Measurements from ENCODE around the gene EYA2.

Gene EYA2

DNA sequence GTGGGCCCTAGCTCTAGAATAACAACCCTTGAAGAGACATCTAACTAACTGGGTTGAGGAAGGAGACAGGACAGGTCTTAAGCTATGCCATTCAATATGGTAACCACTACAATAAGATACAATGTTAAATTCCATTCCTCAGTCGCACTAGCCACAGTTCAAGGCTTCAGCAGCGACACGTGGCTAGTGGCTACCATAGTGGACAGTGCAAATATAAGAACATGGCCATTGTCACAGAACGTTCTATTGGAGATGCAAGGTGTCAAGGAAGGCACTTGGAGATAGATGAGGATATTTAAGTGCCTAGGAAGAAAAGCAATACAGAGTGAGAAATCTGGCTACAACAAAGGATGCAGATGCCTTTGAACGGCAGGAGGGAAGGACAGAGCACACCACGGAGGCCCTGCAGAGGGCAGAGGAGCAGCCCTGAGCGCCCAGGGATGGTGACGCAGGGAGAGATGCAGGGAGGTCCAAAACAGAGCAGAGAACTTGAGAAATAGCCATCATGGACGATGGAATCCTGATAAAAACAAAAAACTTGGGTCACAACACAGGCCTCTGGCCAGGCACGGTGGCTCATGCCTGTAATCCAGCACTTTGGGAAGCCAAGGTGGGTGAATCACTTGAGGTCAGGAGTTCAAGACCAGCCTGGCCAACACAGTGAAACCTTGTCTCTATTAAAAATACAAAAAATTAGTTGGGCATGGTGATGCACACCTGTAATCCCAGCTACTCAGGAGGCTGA is 321.2 kb downstream of the EYA2 start:
- DNase-seq = no peak

DNA sequence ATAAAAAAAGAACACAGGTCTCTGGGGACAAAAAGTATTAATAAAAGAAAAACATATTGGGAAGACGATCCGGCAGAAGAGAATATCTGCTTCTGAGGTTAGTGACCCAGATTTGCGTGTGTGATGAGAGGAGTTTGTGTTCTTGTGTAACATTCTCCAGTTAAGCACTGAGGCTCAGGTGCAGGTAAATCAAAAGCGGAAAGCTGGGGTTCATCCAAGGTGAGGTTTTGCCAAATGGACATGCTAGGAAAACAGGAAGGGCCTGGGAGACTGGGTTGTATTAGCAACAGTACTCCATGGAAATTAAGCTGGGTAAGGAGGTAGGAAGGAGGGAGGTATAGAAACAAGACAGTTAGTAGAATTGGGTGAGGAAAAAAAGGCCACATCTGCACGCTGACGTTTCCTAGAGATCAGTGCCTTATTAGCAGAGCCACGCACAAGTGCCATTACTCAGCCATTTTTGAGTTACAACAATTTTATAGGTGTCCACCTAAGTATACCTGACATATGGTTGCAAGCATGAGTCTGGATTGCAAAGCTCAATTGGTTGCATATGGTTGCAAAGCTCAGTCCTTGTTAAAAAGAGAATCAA is 322.3 kb downstream of the EYA2 start:
- DNase-seq = no peak

DNA sequence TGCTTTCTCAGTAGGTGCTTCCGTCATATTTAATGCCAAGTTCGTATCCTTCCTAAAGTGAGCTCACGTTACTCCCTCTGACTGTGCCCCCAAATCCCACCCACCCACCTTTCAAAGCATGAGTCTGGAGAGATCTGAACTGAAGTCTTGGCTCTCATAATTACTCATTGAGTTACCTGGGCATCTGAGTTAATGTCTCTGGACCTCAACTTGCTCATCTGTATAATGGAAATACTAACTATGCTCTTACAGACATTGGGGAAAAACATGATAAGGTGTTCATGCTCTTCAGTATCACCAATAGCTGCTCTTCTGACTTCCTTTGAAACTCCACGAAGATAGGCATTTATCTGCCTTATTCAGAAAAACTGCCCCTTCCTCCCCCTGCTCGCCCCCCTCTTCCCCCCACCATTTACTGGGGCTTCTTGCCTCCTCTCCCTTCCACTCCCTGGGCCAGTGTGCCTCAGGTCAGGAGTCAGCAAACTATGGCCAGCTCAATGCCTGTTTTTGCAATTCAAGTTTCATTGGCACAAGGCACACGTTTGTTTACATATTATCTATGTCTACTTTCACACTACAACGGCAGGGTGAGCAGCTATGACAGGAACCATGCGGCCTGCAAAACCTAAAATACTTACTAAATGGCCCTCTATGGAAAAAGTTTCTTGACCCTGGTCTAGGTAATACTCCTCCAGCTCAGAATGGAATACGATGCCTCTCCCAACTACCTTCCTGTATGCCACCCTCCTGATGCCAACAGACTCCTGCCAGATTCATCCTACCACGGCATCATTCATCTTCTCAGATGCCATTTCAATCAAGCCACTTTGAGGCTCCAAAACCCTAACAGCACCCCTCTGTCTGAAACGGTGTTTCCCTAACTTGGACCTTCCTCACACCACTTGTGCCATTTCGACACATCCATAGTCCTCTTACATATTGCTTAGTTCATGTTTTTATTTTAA is 323.1 kb downstream of the EYA2 start:
- no peak for DNase-seq

DNA sequence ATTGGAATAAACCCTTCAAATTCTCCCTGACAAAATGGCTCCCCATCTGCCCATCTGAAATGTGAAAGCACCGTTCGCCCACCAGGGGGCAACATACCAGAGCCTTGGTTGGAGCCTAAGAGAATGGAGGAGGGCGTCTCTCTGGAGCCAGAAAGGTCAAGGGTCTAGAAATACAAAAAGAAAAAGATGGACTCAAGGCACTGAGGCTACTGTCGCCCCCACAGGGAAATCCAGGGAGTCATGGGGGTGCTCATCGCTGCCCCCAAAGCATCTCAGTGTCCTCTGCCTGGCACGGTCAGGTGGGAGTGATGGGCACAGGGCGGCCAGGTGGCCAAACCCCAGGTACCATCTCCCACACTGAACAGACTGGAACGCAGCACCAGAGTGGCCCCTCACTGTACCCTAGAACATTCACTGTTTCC is 325.5 kb downstream of the EYA2 start:
- peak; percentile 44 for DNase-seq

GRCh38 chr20:47221036-47221625 is 326.5 kb downstream of the EYA2 start:
- DNase-seq = no peak

DNA sequence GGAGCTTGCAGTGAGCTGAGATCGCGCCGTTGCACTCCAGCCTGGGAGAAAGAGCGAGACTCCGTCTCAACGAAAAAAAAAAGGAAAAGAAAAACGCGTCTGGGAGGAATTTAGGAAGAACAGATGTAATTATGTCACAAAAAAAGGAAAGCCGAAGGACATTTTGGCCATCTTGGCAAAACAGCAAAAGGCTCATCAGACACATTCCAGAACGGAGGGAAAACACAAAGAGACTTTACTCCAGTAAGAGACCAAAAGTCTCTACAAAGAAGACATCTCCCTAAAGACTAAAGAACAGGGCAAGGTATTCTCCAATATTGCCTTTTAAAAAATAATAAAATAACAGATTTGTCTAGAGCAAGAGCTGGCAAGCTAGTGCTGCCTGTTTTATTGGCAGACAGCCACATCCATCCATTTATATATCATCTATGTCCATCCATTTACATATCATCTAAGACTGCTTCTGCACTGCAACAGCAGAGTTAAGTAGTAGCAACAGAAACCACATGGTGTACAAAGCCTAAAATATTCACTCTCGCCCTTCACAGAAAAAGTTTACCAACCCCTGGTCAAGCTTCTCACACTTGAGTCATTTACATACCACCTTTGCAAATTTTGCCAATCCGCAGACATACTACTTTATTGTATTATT is 328.0 kb downstream of the EYA2 start:
- no peak for DNase-seq

GRCh38 chr20:47223896-47224295 is 329.3 kb downstream of the EYA2 start:
- DNase-seq = no peak

- no peak for DNase-seq
These were observed 329.7 kb downstream of the EYA2 start for GRCh38 chr20:47224300-47224791.

- no peak for DNase-seq
These were observed 330.2 kb downstream of the EYA2 start for GRCh38 chr20:47224857-47225256.

DNA sequence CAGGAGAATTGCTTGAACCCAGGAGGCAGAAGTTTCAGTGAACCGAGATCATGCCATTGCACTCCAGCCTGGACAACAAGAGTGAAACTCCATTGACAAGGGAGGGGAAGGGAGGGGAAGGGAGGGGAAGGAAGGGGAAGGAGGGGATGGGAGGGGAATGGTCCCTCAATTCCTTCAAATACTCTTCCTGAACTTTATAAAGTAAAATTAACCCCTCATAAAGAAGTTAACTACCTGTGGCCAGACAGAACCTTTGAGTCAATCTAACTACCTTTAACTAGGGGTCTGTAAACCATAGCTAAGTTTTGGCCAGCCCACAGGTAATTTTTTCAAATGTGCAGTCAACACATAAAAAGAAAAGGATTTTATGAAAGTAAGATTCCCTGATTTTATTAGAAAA is 330.8 kb downstream of the EYA2 start:
- DNase-seq = no peak

DNA sequence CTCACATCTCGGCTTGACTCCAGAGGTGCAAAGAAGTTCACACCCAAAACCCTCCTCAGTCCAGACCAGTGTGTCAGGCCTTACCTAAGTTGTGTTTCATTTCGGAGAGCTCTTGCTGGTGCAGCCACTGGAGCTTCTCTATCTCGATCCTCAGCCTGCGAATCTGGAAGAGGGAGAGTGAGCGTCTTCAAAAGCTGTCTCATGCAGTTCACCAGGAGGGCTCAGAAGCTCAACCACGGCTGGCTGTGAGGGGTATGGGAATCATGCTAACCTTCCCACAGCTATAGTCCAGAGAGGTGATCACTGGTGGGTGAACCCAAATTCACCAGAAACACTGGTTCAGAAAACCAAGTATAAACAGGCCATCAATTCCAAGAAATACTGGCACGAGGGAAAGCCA is 332.5 kb downstream of the EYA2 start:
- no peak for DNase-seq

- no peak for DNase-seq
These were observed 332.9 kb downstream of the EYA2 start for GRCh38 chr20:47227576-47227975.

DNA sequence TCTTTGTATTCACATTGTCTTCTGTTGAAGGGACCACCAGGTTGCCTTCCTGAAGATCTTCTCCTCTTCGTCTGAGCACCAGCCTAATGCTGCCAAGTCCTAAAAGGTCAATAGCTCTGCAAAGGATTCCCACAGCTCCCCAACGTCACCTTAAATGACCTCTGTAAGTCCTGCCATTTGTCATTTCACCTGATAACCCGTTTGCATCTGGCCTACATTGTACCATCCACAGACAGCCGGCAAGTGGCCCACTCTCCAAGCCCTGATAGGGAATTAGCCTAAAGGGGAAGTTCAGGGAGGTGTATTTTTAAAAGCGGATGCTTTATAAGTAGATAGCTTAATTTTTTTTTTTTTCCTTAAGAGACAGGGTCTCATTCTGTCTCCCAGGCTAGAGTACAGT is 334.0 kb downstream of the EYA2 start:
- DNase-seq = no peak

DNA sequence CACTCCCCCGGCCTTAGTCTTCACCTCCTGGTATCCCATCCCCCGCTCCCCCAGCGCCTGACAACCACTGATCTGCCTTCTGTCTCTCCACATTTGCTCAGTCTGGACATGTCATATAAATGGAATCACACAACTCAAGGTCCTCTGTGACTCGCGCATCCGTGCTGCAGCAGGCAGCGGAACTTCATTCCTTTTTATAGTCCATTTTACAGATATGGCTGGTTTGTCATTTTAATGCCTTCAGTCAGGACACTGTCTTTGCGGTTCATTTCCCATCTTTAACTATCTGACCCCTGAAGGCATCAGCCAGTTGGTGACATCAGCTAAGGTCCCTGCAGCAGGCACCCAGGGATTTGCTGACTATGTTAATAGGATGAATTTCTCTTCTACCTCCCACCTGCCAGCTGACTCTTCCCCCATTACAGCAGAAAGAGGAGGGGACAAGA is 336.2 kb downstream of the EYA2 start:
- DNase-seq = peak; percentile 57

GRCh38 chr20:47231382-47232039 is 336.9 kb downstream of the EYA2 start:
- DNase-seq = peak; percentile 92

DNA sequence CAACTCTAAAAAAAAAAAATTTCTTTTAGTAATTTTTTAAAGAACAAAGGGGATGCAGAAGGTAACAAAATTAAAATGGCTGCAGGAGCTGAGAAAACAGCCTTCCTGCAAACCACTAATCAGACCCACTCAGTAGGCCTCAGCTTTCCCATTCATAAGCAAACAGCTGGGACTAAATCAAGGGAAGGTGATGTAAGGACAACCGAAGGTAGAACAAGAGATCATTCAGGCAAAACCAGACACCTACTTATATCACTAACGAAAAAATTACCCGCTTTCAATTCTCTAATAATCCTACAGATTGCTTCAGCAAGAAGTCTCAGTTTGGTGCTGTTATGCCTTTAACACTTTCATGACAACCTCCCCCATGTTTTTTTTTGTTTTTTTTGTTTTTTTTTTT is 337.9 kb downstream of the EYA2 start:
- DNase-seq = no peak

DNA sequence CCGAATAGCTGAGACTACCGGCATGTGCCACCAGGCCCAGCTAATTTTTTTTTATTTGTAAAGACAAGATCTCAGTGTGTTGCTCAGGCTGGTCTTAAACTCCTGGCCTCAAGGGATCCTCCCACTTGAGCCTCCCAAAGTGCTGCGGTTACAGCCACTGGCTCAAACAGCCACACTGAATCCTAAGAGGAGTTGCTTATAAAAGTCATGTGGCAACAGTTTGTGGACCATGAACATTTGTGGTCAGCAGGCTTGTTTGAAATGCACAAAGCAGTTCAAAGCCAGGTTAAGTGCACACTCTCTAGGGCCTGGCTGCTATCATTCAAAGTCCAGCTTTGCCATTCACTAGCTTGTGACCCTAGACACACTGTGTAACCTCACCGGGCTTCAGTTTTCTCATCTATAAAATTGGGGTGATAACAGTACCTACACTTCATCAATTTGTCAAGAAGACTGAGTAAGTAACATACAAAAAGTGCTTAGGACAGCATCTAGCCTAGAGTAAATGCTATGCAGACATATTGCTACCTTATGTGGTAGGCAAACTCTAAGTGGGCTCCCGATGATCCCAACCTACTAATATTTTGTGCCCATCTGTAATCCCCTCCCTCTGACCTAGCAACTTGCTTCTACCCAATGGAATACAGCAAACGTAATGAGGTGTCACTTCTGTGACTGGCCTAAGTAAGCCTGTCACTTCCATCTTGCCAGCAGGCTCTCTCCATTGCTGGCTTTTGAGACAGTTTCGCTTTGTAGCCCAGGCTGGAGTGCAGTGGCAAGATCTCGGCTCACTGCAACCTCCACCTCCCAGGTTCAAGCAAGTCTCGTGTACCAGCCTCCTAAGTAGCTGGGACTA is 338.9 kb downstream of the EYA2 start:
- peak; percentile 78 for DNase-seq

GRCh38 chr20:47235111-47235510 is 340.5 kb downstream of the EYA2 start:
- no peak for DNase-seq

DNA sequence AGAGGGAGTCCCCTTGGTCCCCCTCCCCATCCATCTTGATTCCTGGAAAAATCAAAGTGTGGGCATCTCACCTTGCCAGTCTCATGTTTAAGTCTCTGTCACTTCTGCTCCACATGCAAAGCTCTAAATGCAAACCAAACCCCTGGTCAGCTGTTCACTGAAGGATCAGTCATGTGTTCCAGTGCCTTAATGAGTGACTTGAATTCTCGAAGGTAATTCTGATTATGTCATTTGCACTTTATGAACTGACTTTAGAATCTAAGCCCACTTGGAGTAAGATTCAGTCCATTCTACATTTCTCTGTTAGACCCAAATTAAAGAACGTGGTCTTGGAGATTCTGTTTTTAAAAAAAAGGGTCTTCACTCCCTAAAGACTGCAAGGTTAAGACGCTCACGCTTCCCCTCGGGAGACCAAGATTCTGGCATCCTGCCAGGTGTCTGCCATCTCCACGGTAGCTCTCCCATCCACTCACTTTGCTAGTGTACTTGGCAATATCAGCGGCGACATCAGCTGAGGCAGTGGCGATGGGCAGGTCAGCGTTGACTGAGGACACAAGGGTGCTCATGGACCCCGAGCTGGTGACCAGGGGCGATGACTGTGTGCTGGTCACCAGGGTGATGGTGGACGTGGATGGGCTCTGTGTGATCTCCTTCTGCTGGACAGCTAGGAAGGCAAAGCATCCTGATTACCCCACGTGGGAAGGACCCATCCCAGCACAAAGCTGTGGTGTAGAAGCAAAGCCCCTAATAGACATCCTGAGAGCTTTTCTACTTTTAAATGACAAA is 341.4 kb downstream of the EYA2 start:
- DNase-seq = no peak

GRCh38 chr20:47236639-47236900 is 341.9 kb downstream of the EYA2 start:
- no peak for DNase-seq
